Measurements from ENCODE around the gene VAV2.

Gene VAV2

GRCh38 chr9:133715295-133715865 lies 276.7 kb downstream of the VAV2 start:
- DNase-seq: no peak

GRCh38 chr9:133714606-133715294 lies 277.4 kb downstream of the VAV2 start:
- DNase-seq: no peak

GRCh38 chr9:133713960-133714495 lies 278.1 kb downstream of the VAV2 start:
- no peak for DNase-seq

GRCh38 chr9:133713150-133713959 lies 278.8 kb downstream of the VAV2 start:
- no peak for DNase-seq

GRCh38 chr9:133712221-133713100 lies 279.7 kb downstream of the VAV2 start:
- DNase-seq: no peak
